GM19099 (cell line): ENCODE results near the gene SPATA20.

Source experiments
- POLR2A ChIP-seq: IDR thresholded peaks from 3 replicates; pipeline ENCODE4 v1.6.1; 2011; ENCODE audit warnings: low read depth; ENCODE audit not compliant: insufficient read length; ENCODE audit errors: extremely low read depth

Gene SPATA20

GRCh38 chr17:50532452-50533024 is 14.4 kb upstream of the SPATA20 start, which contains the start of gene EPN3:
EPN3 (plus strand) TSS chr17:50532735; CDS start chr17:50536557, 3,822 bp downstream.
- TF ChIP-seq POLR2A: no peak

- TF ChIP-seq POLR2A: no peak
Measured at GRCh38 chr17:50533185-50533584, 13.8 kb upstream of the SPATA20 start.

GRCh38 chr17:50533720-50534148 is 13.2 kb upstream of the SPATA20 start:
- no peak for TF ChIP-seq POLR2A

GRCh38 chr17:50534222-50534978 is 12.6 kb upstream of the SPATA20 start:
- TF ChIP-seq POLR2A: no peak

- no peak for TF ChIP-seq POLR2A
Measured at GRCh38 chr17:50534979-50535326, 12.0 kb upstream of the SPATA20 start.

- no peak for TF ChIP-seq POLR2A
Measured at GRCh38 chr17:50535407-50535806, 11.6 kb upstream of the SPATA20 start.

GRCh38 chr17:50536683-50537646 is 10.0 kb upstream of the SPATA20 start:
- TF ChIP-seq POLR2A: no peak

- TF ChIP-seq POLR2A: no peak
Measured at GRCh38 chr17:50537721-50538548, 9.0 kb upstream of the SPATA20 start.

GRCh38 chr17:50538549-50539410 is 8.2 kb upstream of the SPATA20 start:
- TF ChIP-seq POLR2A: no peak

GRCh38 chr17:50539762-50540559 is 7.0 kb upstream of the SPATA20 start:
- no peak for TF ChIP-seq POLR2A

GRCh38 chr17:50540560-50541401 is 6.2 kb upstream of the SPATA20 start:
- TF ChIP-seq POLR2A: no peak

- TF ChIP-seq POLR2A: no peak
Measured at GRCh38 chr17:50541402-50541715, 5.6 kb upstream of the SPATA20 start.
